ENCODE results near the gene COL6A1.

GRCh38 chr21:45940091-45940490 is 41.5 kb upstream of the COL6A1 start:
- TF ChIP-seq CTCF (conservative IDR thresholded peaks at IDR 0.05; ENCODE audit: low read length): no peak
- TF ChIP-seq EZH2phosphoT487 (IDR thresholded peaks at IDR 0.05; ENCODE audit: borderline replicate concordance, low read depth, low read length): no peak
